ENCODE results near the gene TNFRSF4. TPM values are rescaled to one million over a fixed set of nuclear protein-coding genes. Genes with fewer than 3 reads are reported as not detected.

The TNFRSF4 gene
- total and polyA plus RNA-seq, 7 donors: 0.95 to 8.6 (median 1.2) TPM; not detected in 2

DNA sequence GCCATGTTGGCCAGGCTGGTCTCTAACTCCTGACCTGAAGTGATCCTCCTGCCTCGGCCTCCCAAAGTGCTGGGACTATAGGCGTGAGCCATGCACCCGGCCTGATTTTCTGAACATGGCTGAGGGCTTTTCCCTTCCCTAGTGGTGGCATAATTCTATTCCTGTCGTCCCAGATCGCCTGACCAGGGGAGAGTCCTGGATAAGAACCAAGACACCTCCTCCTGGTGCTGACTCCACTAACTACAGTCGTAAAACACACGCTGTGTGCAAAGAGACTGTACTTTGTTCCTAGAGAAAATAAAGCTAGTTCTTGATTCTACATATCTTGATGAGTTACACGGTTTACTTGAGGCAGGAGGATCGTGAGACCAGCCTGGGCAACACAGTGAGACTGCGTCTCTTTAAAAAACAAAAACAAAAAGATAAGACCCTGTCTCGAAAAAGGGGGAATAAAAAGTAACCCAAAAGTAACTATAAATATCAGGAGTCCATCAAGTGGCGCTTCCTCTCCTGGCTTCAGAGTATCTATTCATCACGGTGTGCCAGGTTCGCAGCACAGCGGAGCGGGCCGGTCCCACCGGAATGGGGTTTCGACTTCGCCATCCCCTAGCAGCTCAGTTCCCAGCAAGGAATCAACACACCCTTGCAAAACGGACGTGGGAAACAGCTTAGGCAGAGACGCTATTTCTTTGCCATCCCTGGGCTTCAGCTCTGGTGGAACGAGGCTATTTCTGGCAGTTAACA lies 16.9 kb upstream of the TNFRSF4 start:
- H3K9me3 ChIP-seq: no peaks in the 10 kb centered on the region
- intact Hi-C loops (cut with DNase I): loop anchor here (2.0 kb wide), 2 partner anchors 72 to 114 kb away; partner anchors contain the start of gene C1orf159
- peak in 1 of 2 donors; percentile 10 for TF ChIP-seq POLR2A (IDR thresholded peaks at IDR 0.05)
- TF ChIP-seq POLR2AphosphoS5 (IDR thresholded peaks at IDR 0.05): no peak
- peaks cover 0 to 50% (median 33%) of the 10 kb centered on the region in 4 donors for H3K4me1 ChIP-seq
- no peak for DNase-seq
- peak overlapping the region; percentile 69 to 100 (median 96) for H3K4me3 ChIP-seq
- peaks cover 13 to 33% (median 26%) of the 10 kb centered on the region in 4 donors for H3K36me3 ChIP-seq
- 4 to 16% methylated on average over 24 of the region's 24 CpGs for WGBS, 2 donors
- no peaks in the 10 kb centered on the region for H3K27me3 ChIP-seq
- H3K27ac ChIP-seq: peak overlapping the region; percentile 92 to 97 (median 96)

- H3K27ac ChIP-seq: no peak overlapping the region
- peaks cover 0 to 50% (median 33%) of the 10 kb centered on the region in 4 donors for H3K4me1 ChIP-seq
- no peak for TF ChIP-seq EP300 (IDR thresholded peaks at IDR 0.05)
- TF ChIP-seq POLR2AphosphoS5 (IDR thresholded peaks at IDR 0.05): no peak
- TF ChIP-seq, protein P1, sequence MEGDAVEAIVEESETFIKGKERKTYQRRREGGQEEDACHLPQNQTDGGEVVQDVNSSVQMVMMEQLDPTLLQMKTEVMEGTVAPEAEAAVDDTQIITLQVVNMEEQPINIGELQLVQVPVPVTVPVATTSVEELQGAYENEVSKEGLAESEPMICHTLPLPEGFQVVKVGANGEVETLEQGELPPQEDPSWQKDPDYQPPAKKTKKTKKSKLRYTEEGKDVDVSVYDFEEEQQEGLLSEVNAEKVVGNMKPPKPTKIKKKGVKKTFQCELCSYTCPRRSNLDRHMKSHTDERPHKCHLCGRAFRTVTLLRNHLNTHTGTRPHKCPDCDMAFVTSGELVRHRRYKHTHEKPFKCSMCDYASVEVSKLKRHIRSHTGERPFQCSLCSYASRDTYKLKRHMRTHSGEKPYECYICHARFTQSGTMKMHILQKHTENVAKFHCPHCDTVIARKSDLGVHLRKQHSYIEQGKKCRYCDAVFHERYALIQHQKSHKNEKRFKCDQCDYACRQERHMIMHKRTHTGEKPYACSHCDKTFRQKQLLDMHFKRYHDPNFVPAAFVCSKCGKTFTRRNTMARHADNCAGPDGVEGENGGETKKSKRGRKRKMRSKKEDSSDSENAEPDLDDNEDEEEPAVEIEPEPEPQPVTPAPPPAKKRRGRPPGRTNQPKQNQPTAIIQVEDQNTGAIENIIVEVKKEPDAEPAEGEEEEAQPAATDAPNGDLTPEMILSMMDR (IDR thresholded peaks at IDR 0.05): no peak
- TF ChIP-seq POLR2A (IDR thresholded peaks at IDR 0.05): no peak
- H3K36me3 ChIP-seq: peaks cover 13 to 43% (median 31%) of the 10 kb centered on the region in 4 donors
- peak overlapping the region in 1 of 4 donors; percentile 99 for H3K4me3 ChIP-seq
- no peak for DNase-seq
- 89 to 91% methylated on average over 19 of the region's 19 CpGs for WGBS, 2 donors
- intact Hi-C loops (cut with DNase I): loop anchor here (2.0 kb wide), 2 partner anchors 71 to 113 kb away; partner anchors contain the start of gene C1orf159
- no peaks in the 10 kb centered on the region for H3K9me3 ChIP-seq
- no peaks in the 10 kb centered on the region for H3K27me3 ChIP-seq
Measured at GRCh38 chr1:1229770-1230169, 15.8 kb upstream of the TNFRSF4 start.

GRCh38 chr1:1228596-1229321 lies 14.8 kb upstream of the TNFRSF4 start:
- peaks cover 13 to 53% (median 37%) of the 10 kb centered on the region in 4 donors for H3K36me3 ChIP-seq
- TF ChIP-seq EP300 (IDR thresholded peaks at IDR 0.05): no peak
- no peak for TF ChIP-seq POLR2A (IDR thresholded peaks at IDR 0.05)
- TF ChIP-seq POLR2AphosphoS5 (IDR thresholded peaks at IDR 0.05): no peak
- TF ChIP-seq, protein P1 (IDR thresholded peaks at IDR 0.05): no peak
- H3K27ac ChIP-seq: no peak overlapping the region
- DNase-seq: no peak
- H3K9me3 ChIP-seq: no peaks in the 10 kb centered on the region
- peaks cover 0 to 48% (median 33%) of the 10 kb centered on the region in 4 donors for H3K4me1 ChIP-seq
- 85 to 87% methylated on average over 28 of the region's 28 CpGs for WGBS, 2 donors
- no peak overlapping the region for H3K4me3 ChIP-seq
- H3K27me3 ChIP-seq: no peaks in the 10 kb centered on the region
- intact Hi-C loops (cut with DNase I): no loop called here

GRCh38 chr1:1228187-1228586 lies 14.2 kb upstream of the TNFRSF4 start:
- DNase-seq: no peak
- Histone ChIP-seq H3K27ac (no peak overlapping the region), H3K4me3 (no peak overlapping the region), H3K9me3 (no peaks in the 10 kb centered on the region), H3K27me3 (no peaks in the 10 kb centered on the region), H3K4me1 (peaks cover 0 to 42% (median 30%) of the 10 kb centered on the region in 4 donors), H3K36me3 (peaks cover 17 to 59% (median 43%) of the 10 kb centered on the region in 4 donors)
- TF ChIP-seq POLR2AphosphoS5 (IDR thresholded peaks at IDR 0.05) (no peak), POLR2A (IDR thresholded peaks at IDR 0.05) (no peak), EP300 (IDR thresholded peaks at IDR 0.05) (no peak)
- TF ChIP-seq, protein P1 (IDR thresholded peaks at IDR 0.05): no peak
- 94 to 95% methylated on average over 30 of the region's 30 CpGs for WGBS, 2 donors
- intact Hi-C loops (cut with DNase I): no loop called here

GRCh38 chr1:1227386-1227785 lies 13.4 kb upstream of the TNFRSF4 start:
- WGBS, 2 donors: 95 to 97% methylated on average over 25 of the region's 25 CpGs
- peaks cover 0 to 34% (median 22%) of the 10 kb centered on the region in 4 donors for H3K4me1 ChIP-seq
- H3K36me3 ChIP-seq: peaks cover 25 to 67% (median 50%) of the 10 kb centered on the region in 4 donors
- intact Hi-C loops (cut with DNase I): no loop called here
- no peak overlapping the region for H3K4me3 ChIP-seq
- no peak overlapping the region for H3K27ac ChIP-seq
- no peaks in the 10 kb centered on the region for H3K9me3 ChIP-seq
- TF ChIP-seq POLR2AphosphoS5 (IDR thresholded peaks at IDR 0.05) (no peak), EP300 (IDR thresholded peaks at IDR 0.05) (no peak), POLR2A (IDR thresholded peaks at IDR 0.05) (no peak)
- TF ChIP-seq, protein P1 (IDR thresholded peaks at IDR 0.05): no peak
- H3K27me3 ChIP-seq: no peaks in the 10 kb centered on the region
- no peak for DNase-seq

Measured in sigmoid colon (tissue), 7 donors.